ENCODE data around the gene ZNF287. TPM values are rescaled to one million over a fixed set of nuclear protein-coding genes. Genes with fewer than 3 reads are reported as not detected.

Gene ZNF287
- total RNA-seq, result 2.9 and 4.0 TPM in 2 replicates

GRCh38 chr17:16568541-16569357 lies at the start of gene ZNF287:
ZNF287 (minus strand) TSS chr17:16569204; CDS start chr17:16567731, 1,473 bp downstream.

Other genes starting within 250 kb of the ZNF287 start
- 20.6 and 33.6 TPM in 2 replicates for gene CENPV, start 215.7 kb downstream of the ZNF287 start, total RNA-seq
- 1,317 and 1,319 TPM in 2 replicates for gene UBB, start 188.1 kb downstream of the ZNF287 start, total RNA-seq
- gene TRPV2, start 153.6 kb downstream of the ZNF287 start, total RNA-seq, result 16.6 and 22.9 TPM in 2 replicates
- gene LRRC75A, start 77.0 kb downstream of the ZNF287 start, total RNA-seq, result 2.6 and 2.9 TPM in 2 replicates
- 6.2 and 6.4 TPM in 2 replicates for gene ZNF624, start 84.6 kb upstream of the ZNF287 start, total RNA-seq
- gene CCDC144A, start 121.0 kb upstream of the ZNF287 start, total RNA-seq, result 1.4 and 5.6 TPM in 2 replicates

Data from vein endothelial cell (primary cell).